VCaP (cell line): ENCODE measurements around the gene TOLLIP.
"Not testable (repeated sequence)": the region's sequence is repeated elsewhere in the genome, so short reads cannot be mapped to it uniquely, and the experiment has no call there.

Source experiments
- H3K27ac ChIP-seq: fragments of 450-650 bp; 2 replicates; pipeline ENCODE4 v1.5.1; 2017
- TF ChIP-seq, protein P1 (sequence below): fragments of 450-650 bp; conservative IDR thresholded peaks from 2 replicates; pipeline ENCODE4 v1.5.1; 2017; ENCODE audit warnings: mild to moderate bottlenecking, moderate library complexity

TOLLIP gene

DNA sequence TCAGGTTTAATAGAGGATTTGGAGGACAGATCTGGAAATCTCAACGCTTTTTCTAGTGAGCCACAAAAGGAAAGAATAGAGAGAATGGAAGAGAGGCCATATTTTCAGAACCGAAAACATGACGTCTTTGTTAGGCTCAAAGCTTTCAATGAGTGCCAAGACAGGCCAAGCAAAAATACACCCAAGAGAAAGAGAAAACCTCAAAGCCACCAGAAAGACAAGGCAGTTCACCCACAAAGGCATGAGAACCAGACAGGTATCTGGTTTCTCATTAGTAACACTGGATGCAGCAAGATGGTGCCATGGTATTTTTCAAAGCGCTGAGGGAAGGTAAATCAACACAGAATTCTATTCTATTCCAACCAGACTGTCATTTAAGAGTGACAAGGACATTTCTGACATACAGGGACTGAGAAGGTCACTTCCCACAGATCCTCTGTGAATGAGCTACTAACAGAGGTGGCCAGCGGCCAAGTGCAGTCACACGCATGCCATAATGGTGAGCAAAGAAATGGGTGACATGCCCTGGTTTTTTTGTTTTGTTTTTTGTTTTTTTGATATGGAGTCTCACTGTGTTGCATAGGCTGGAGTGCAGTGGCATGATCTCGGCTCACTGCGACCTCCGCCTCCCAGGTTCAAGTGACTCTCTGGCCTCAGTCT is 41.9 kb downstream of the TOLLIP start:
- TF ChIP-seq, protein P1, sequence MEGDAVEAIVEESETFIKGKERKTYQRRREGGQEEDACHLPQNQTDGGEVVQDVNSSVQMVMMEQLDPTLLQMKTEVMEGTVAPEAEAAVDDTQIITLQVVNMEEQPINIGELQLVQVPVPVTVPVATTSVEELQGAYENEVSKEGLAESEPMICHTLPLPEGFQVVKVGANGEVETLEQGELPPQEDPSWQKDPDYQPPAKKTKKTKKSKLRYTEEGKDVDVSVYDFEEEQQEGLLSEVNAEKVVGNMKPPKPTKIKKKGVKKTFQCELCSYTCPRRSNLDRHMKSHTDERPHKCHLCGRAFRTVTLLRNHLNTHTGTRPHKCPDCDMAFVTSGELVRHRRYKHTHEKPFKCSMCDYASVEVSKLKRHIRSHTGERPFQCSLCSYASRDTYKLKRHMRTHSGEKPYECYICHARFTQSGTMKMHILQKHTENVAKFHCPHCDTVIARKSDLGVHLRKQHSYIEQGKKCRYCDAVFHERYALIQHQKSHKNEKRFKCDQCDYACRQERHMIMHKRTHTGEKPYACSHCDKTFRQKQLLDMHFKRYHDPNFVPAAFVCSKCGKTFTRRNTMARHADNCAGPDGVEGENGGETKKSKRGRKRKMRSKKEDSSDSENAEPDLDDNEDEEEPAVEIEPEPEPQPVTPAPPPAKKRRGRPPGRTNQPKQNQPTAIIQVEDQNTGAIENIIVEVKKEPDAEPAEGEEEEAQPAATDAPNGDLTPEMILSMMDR: no peak
- H3K27ac ChIP-seq: no peak overlapping the region

DNA sequence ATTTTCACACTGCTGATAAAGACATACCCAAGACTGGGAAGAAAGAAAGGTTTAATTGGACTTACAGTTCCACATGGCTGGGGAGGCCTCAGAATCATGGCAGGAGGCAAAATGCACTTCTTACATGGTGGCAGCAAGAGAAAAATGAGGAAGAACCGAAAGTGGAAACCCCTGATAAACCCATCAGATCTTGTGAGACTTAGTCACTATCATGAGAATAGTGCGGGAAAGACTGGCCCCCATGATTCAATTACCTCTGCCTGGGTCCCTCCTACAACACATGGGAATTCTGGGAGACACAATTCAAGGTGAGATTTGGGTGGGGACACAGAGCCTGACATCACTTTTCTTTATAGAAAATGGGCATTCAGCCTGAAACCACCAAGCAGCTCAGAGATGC is 42.5 kb downstream of the TOLLIP start:
- not testable (repeated sequence) for H3K27ac ChIP-seq

DNA sequence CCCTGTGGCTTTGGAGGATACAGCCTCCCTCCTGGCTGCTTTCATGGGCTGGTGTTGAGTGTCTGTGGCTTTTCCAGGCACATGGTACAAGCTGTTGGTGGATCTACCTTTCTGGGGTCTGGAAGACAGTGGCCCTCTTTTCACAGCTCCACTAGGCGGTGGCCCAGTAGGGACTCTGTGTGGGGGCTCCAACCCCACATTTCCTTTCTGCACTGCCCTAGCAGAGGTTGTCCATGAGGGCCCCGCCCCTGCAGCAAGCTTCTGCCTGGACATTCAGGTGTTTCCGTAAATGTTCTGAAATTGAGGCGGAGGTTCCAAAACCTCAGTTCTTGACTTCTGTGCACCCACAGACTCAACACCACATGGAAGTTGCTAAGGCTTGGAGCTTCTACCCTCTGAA is 44.0 kb downstream of the TOLLIP start:
- not testable (repeated sequence) for H3K27ac ChIP-seq

DNA sequence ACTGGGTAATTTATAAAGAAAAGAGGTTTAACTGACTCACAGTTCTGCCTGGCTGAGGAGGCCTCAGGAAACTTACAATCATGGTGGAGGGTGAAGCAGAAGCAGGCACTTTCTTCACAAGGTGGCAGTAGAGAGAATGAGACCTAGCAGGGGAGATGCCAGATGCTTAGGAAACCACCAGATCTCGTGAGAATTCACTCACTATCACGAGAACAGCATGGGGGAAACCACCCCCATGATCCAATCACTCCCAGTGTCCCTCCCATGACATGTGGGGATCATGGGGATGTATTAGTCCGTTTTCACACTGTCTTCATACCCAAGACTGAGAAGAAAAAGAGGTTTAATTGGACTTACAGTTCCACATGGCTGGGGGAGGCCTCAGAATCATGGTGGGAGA is 45.0 kb downstream of the TOLLIP start:
- TF ChIP-seq, protein P1: peak; percentile 74
- H3K27ac ChIP-seq: peak overlapping the region; percentile 81

DNA sequence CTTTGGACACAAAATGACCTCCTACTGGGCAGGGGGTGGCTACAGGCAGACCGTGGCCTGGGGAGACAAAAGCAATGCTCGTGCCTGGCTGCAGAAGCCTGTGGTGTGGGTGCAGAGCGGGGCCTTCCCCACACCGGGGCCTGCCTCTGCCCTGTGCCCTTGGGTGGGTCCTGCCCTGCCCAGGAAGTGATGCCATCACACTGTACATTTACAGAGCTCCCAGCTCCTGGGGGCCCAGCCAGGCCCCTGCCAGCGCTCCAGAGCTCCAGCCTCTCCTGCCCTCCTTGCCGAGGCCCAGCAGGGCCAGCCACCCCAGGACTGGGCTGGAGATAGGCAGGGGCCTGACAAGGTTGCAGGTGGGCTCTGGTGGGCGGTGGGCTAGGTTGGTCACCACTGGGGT is 46.4 kb downstream of the TOLLIP start:
- TF ChIP-seq, protein P1: no peak
- H3K27ac ChIP-seq: peak overlapping the region; percentile 81

DNA sequence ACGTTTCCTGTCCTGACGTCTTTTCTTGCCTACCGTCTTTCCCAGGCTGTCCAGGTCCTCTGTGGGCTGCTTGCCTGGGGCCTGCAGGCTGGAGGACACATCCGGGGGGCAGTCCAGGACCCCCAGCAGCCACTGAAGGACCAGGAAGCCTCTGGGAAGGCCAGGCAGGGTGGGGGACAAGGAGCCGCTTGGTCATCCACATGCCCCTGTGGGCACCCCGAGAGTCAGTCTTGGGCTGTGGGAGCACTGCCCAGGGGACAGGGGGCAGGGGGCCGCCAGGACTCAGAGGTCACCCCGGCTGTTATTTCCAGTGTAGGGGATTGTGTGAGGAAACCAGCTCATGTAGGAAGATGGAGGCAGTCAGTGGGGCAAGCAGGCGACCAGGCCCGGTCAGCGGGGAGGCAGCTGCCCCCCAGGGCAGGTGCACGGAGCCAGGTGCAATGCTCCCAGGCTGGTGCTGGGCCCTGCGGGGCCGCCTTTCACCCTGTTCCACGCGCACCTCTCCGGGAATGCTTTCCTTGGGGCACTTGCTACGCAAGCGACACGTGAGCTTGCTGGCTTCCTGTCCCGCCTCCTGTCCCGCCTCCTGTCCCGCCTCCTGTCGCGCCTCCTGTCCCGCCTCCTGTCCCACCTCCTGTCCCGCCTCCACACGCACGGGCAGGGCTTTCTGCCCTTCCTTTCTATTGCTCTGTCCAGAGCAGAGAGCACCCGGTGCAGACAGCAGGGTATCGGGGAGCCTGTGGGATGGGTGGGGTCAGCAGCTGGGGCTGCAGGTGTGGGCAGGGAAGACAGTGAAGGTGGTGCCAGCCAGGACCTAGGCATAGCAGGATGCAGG is 47.0 kb downstream of the TOLLIP start:
- TF ChIP-seq, protein P1: no peak
- peak overlapping the region; percentile 81 for H3K27ac ChIP-seq

DNA sequence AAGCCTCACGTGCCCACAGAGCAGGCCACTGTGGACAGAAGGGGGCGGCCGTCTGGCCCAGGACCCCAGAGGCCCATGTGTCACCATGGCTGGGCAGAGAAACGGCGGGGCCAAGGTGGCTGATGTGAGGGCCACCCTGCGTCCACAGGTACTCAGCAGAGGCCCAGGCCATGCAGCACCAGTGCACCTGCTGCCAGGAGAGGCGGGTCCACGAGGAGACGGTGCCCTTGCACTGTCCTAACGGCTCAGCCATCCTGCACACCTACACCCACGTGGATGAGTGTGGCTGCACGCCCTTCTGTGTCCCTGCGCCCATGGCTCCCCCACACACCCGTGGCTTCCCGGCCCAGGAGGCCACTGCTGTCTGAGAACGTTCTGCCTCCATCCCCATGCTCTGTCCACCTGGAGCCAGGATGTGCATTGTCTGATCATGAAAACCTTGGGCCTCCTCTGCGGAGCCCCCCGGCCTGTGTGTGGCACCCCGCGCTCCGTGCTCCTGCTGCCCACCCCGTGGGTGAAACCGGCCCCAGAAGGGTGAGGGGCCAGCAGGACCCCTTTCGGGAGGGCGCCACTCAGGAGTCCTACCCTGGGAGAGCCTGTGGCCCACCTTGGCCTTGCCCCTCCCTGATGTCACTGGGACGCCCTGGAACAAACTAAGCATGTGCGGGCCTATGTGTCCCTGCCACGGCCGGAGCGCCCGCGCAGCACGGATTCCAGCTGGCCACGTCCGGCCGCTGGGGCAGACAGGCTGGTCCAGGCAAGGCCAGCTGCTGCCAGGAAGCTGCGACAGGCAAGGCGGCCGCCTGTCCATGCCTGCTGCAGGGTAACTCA is 48.0 kb downstream of the TOLLIP start:
- peak overlapping the region; percentile 81 for H3K27ac ChIP-seq
- TF ChIP-seq, protein P1: no peak

DNA sequence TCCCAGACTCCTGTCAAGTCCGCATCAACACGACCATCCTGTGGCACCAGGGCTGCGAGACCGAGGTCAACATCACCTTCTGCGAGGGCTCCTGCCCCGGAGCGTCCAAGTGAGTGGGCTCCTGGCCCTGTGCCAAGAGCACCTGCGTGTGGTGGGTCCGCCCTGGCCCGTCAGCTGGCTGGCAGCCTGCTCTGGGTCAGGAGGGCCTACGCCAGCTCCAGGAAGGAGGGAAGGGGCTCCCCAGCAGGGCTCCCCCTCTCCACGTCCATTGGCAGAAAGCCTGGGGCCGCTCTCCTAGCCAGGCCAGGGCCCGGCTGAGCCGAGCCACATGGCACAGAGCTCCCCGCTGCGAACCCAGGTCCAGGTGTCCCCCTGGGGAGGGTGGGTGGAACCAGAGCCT is 48.8 kb downstream of the TOLLIP start:
- TF ChIP-seq, protein P1: no peak

More for the DNA sequence above, 48.8 kb downstream of the TOLLIP start:
- no peak overlapping the region for H3K27ac ChIP-seq
